ENCODE results near the gene NOS1. TPM values are rescaled to one million over a fixed set of nuclear protein-coding genes. Genes with fewer than 3 reads are reported as not detected.
"Not testable (repeated sequence)": the region's sequence is repeated elsewhere in the genome, so short reads cannot be mapped to it uniquely, and the experiment has no call there.

The NOS1 gene
- total RNA-seq, 1 donor from 2014 or later, result 1.9 TPM

- no peak for DNase-seq (ENCODE audit: low spot score)
Observed at GRCh38 chr12:117209626-117210025, 151.8 kb downstream of the NOS1 start.

GRCh38 chr12:117208811-117209455, 152.5 kb downstream of the NOS1 start:
- DNase-seq (ENCODE audit: low spot score), result no peak

DNA sequence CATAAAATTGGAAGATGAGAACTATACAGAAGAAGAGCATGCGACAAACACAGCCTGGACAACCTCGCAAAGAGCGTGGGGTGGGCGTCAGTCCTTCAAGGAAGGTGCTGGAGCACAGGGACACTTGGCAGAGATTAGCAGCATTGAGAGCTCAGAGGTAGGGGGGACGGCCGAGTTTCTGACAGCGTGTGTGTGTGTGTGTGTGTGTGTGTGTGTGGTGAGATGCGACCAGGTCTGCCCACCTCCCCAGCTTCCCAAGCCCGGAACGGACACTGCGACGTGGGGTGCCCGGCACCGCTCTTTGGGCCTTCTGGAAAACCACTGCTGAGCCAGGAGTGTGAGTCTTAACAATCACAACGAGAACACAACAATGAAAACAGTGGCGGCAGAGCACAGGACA, 153.2 kb downstream of the NOS1 start:
- no peak for DNase-seq (ENCODE audit: low spot score)

DNA sequence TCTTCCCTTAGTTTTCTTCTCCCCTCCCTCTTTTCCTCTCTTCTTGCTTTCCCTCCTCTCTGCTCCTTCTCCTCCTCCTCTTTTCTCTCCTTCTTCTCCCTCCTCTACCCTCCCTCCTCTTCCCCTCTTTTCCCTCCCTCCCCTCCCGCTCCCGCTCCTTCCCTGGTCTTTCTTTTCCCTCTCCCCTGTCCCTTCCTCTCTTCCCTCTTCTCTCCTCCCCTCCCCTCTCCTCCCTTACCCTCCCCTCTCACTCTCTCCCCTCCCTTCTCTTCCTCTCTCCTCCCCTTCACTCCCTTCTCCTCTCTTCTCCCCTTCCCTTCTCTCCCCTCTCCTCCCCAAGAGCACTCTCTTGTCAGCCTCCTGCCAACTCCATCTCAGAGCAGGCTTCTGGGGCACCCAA, 153.8 kb downstream of the NOS1 start:
- DNase-seq (ENCODE audit: low spot score), result no peak

GRCh38 chr12:117202556-117202955, 158.9 kb downstream of the NOS1 start:
- DNase-seq (ENCODE audit: low spot score), result no peak

GRCh38 chr12:117202033-117202432, 159.4 kb downstream of the NOS1 start:
- no peak for DNase-seq (ENCODE audit: low spot score)

DNA sequence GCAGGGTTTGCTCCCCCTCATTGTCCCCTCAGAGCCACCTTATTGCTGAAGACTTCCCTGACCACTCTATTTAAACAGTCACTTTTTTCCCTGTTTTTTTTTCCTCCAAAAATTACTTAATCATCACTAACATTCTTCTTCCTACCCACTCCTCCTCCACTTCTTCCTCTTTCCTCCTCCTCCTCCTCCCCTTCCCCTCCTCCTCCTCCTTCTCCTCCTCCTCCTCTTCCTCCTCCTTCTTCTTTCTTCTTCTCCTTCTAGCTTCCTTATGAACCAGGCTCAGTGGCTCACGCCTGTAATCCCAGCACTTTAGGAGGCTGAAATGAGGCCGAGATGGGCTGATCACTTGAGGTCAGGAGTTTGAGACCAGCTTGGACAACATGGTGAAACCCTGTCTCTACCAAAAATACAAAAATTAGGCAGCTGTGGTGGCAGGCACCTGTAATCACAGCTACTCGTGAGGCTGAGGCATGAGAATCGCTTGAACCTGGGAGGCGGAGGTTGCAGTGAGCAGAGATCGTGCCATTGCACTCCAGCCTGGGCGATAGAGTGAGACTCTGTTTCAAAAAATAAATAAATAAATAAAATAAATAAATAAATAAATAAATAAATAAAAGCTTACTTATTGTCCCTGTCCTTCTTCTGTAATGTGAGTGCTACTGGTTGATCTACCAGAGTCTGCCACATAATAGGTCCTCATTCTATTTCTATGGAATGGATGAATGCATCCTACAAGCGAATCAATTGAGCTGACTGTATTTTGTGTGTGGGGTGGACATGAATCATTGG, 161.3 kb downstream of the NOS1 start:
- DNase-seq (ENCODE audit: low spot score), result not testable (repeated sequence)

DNA sequence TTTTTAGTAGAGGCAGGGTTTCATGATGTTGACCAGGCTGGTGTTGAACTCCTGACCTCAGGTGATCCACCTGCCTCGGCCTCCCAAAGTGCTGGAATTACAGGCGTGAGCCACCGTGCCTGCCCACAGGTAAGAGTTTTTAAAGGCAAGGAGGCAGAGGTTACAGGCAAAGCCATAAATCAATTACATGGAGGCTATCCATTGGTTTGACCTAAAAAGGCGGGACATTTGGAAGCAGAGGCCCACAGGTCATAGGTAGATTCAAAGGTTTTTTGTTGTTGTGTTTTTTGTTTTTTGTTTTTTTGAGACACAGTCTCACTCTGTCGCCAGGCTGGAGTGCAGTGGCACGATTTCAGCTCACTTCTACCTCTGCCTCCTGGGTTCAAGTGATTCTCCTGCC, 165.1 kb downstream of the NOS1 start:
- DNase-seq (ENCODE audit: low spot score), result not testable (repeated sequence)

GRCh38 chr12:117195027-117195426, 166.4 kb downstream of the NOS1 start:
- DNase-seq (ENCODE audit: low spot score), result not testable (repeated sequence)

GRCh38 chr12:117193903-117194302, 167.5 kb downstream of the NOS1 start:
- no peak for DNase-seq (ENCODE audit: low spot score)

- DNase-seq (ENCODE audit: low spot score), result not testable (repeated sequence)
Observed at GRCh38 chr12:117192581-117192980, 168.8 kb downstream of the NOS1 start.

DNA sequence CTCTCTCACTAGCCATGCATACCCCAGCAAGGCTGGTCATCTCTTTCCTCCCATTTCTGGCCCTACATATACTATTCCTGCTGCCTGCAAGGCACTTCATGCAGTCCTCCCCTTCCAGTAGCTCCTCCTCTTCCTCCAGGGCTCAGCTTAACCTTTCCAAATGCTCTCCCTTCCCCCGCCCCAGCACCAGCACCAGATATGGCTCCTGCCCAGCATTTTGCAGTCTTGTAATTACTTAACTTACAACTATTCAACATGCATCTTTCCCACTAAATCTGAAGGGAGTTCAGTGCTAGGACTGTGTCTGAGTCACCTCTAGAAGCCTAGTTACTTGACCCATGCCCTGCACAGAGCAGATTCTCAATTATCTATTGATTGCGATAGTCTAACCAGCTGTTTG, 169.4 kb downstream of the NOS1 start:
- no peak for DNase-seq (ENCODE audit: low spot score)

GRCh38 chr12:117190210-117190781, 171.1 kb downstream of the NOS1 start, which contains the start of gene FBXO21:
FBXO21 (minus strand) TSS chr12:117190470; CDS start chr12:117190456, 14 bp downstream.
- peak; percentile 90 for DNase-seq (ENCODE audit: low spot score)

DNA sequence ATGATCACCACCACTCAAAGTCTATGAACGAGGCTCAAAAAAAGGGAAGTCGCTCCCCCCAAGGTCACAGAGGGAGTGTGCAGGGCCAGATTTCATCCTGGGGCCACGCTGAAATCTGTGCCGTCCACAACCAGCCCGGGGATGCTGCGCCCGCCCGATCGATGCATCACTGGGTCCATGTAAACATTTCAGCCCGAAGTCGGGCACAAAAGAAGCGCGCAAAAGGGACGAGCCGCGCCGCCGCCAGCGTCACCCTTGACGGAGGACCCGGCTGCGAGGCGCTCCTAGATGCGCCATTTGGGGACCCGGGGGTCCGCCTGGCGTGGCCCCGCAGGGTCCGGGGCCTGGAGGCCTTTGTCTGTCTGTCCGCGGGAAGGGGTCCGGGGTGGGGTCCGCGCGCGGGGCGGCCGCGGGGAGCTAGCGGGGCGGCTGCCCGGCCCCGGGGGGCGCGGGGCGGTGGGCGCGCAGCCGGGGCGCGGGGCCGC, 171.7 kb downstream of the NOS1 start:
- DNase-seq (ENCODE audit: low spot score), result peak; percentile 36

- peak; percentile 86 for DNase-seq (ENCODE audit: low spot score)
Observed at GRCh38 chr12:117188961-117189724, 172.3 kb downstream of the NOS1 start.

- no peak for DNase-seq (ENCODE audit: low spot score)
Observed at GRCh38 chr12:117188121-117188665, 173.2 kb downstream of the NOS1 start.

- DNase-seq (ENCODE audit: low spot score), result no peak
Observed at GRCh38 chr12:117187421-117187820, 174.0 kb downstream of the NOS1 start.

GRCh38 chr12:117182866-117183265, 178.6 kb downstream of the NOS1 start:
- DNase-seq (ENCODE audit: low spot score), result no peak

- DNase-seq (ENCODE audit: low spot score), result not testable (repeated sequence)
Observed at GRCh38 chr12:117181468-117181843, 180.0 kb downstream of the NOS1 start.

DNA sequence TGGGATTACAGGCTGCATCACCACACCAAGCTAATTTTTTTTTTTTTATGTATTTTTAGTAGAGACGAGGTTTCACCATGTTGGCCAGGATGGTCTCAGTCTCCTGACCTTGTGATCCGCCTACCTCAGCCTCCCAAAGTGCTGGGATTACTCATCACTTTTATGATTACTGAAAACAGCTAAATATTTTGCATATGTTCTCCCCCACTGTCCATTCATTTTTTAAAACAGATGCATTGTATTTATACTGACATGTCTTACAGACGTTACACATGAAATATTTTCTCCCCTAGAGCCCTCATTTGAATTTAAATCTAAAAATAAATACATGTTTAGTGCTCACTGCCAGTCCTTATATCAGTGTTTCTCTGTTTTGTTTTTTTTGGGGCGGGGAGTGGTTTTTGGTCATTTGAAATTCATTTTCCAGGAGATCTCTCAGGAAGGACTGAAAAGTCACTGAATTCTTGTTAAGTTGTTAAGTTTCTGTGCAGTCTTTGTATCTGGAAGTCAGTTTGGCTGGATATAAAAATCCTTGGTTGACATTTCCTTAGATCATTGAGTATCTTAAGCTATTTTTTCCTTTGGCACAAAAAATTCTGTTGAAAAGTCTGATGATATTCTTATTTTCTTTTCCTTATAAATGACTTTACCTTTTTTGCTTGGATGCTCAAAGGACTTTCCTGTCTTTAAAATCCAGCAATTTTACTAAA, 180.5 kb downstream of the NOS1 start:
- DNase-seq (ENCODE audit: low spot score), result no peak

- DNase-seq (ENCODE audit: low spot score), result no peak
Observed at GRCh38 chr12:117178745-117179144, 182.7 kb downstream of the NOS1 start.

Measured in umbilical cord (tissue), 2 donors.